Spleen (tissue), 7 donors: Measurements from ENCODE around the gene LPAR6.

Experiments used
- CTCF ChIP-seq, 11 experiments: fragments of 200-600 bp in 7 of 11; fragments of 450-650 bp in 4 of 11; sonication (generic) in 4 of 11; IDR thresholded peaks in 8 of 11; conservative IDR thresholded peaks in 3 of 11; 1 replicate in 7 of 11; 2 replicates in 4 of 11; pipeline versions ENCODE4 v1.4.0 to v1.8.0; 2016 to 2021; ENCODE audit warnings: antibody characterized with exemption in 11 of 11, inconsistent platforms in 4 of 11, mild to moderate bottlenecking in 1 of 11
- POLR2A ChIP-seq, 3 donors: fragments of 450-650 bp; IDR thresholded peaks; one replicate each; pipeline ENCODE4 v1.5.1; 2017; ENCODE audit warnings: antibody characterized with exemption in 3 of 3, mild to moderate bottlenecking in 1 of 3
- POLR2AphosphoS5 ChIP-seq, 3 donors: sonication (generic); formaldehyde crosslinking; IDR thresholded peaks; one replicate each; pipeline ENCODE4 v1.5.1; 2017; ENCODE audit warnings: antibody characterized with exemption in 3 of 3
- donor health status: DM: no; HTN: no; CAD: no; lungs with moderate emphysema.
- donor health status: DM: no; HTN: no; CAD: no.
- donor health status: DM: no; HTN: no; CAD: no.

GRCh38 chr13:48380581-48380980 is 32.3 kb downstream of the LPAR6 start:
- TF ChIP-seq POLR2A (IDR thresholded peaks at IDR 0.05) = no peak
- no peak for TF ChIP-seq CTCF (IDR thresholded peaks at IDR 0.05 in 8 of 11, conservative IDR thresholded peaks at IDR 0.05 in 3 of 11)
- TF ChIP-seq POLR2AphosphoS5 (IDR thresholded peaks at IDR 0.05) = no peak
